ENCODE results near the gene FREM1.

The FREM1 gene

DNA sequence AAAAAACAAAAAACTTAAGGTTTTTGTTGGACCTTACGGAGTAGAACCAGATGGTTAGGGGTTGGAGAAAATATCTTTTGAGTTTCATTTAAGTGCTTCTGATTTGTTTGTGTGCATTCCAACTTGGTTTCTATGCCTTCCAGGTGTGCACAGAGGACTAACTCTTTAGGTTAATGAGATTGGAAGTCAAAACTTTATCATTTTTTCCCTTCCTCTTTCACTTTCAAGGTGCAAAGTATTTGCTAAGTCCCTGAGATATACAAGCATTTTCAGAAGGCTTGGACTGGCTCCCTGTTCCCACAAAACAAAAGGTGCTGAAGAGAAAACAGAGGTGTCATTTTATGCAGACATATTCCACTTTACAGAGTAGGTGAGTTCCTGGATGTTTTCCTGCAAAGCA is 157.4 kb downstream of the FREM1 start:
- DNase-seq, result no peak

DNA sequence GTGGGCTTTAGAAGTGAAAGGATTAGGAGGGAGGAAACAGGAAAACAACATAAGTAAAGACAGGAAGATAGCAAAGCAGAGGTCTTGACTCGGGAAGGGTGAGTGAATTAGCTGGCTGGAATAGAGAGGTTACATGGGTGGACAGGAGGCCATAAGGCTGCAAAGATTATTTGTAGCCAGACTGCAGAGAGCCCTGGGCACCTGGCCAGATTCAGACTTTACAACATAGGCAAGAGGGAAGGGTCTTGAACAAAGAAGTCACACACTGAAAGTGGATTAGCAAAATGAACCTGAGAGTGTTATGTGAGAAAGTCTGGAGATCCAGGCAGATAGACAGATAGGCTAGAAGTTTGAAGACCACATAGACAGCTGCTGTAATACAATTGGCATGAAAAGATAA is 158.0 kb downstream of the FREM1 start:
- no peak for DNase-seq

DNA sequence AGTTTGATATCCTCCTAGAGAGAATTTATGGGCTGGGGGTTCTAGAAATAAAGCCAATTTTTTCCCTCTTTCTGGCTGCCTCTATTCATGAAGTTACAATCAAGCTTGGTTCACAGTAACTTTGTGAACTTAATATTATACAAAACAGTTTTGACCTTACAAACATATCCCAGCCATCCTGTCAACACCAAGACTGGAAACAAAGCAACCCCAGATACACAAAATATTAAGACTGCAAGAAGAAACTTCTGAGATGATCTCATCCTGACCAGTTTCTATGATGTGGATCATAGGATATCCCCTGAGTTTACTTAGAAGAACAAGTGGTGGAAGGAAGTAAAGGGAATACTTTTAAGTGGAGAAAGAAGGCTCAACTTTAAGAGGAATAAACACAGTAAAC is 159.4 kb downstream of the FREM1 start:
- no peak for DNase-seq

DNA sequence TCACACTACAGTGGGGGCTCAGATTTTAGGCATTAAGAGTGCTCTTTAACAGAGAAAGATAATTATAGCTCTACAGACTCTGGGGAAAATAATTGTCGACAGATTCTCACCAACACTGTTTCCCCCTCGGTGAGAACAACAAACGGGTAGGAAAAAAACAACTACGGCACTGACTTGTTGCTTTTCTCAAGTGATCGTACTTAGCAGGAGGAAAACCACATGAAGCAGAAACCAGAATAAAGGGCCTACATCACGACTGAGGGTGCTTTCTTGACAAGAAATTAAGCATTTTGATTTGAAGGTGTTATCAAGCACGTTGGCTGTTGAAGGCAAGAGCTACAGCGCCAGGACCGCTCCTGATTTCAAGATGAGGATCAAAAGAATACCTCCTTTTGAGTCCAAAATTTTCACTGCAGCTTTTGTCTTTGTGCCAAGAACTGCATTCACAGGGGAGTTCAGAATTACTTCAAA is 160.5 kb downstream of the FREM1 start:
- no peak for DNase-seq

DNA sequence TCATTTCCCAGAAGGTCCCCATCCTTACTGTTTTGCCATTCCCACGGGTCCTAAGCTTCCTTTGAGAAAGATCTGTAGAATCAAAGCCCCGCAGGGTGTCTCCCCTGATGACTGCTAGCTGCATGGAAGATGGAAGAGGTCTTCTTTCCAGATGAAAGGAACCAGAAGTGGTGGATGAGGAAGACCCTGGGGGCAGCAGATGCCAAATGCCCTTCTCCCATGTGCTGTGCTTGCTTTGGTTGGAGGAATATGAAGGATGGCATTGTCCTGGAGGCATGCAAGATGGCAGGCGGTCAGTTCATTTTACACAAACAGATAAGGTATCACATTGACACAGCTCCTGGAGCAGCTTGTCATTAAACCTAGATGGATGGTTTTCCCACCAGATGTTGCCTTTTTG is 161.9 kb downstream of the FREM1 start:
- no peak for DNase-seq

DNA sequence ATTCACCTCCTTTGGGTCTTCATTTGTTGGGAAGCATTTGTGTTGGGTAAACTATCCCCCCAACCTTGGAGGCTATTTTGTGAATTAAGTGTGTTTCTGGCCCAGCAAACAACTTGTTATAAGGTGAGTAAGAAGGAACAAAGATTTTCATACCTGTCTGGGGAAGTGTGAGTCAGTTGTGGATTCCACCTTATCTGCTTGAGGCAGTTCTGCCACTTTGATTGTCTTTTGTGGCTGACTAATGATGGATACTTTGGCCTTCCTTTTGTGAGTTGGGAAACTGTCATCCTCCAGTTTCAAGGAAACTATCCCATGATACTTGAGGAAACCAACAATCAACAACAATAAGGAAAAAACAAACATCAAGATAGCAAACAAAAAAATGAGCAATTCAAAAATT is 163.1 kb downstream of the FREM1 start:
- DNase-seq, result no peak

DNA sequence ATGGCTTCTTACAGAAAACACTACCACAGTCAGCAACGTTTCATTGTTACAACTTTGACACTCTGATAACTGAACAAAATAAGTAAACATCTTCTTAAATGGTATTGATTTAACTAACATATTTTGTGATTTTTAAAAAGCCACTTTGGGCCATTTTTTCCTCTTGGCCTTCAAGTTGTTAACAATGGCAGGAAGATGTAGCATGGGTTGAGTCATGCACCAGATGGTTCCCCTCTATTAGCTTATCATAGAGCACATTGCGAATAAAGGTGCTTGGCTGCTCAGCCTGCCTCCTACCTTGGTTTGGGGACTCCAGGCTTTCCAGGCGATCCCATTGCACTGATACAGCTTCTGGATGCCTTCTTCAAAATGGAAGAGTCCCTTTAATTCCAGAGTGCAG is 163.6 kb downstream of the FREM1 start:
- no peak for DNase-seq

DNA sequence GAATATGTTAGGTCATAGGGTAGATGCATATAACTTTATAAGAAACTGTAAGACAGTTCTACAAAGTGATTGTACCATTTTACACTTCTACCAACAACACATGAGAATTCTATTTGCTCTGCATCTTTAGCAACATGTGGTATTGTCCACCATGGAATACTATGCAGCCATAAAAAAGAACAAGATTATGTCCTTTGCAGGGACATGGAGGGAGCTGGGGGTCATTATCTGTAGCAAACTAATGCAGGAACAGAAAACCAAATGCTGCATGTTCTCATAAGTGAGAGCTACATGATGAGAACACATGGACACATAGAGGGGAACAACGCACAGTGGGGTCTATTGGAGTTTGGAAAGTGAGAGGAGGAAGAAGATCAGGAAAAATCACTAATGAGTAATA is 165.5 kb downstream of the FREM1 start:
- no peak for DNase-seq

DNA sequence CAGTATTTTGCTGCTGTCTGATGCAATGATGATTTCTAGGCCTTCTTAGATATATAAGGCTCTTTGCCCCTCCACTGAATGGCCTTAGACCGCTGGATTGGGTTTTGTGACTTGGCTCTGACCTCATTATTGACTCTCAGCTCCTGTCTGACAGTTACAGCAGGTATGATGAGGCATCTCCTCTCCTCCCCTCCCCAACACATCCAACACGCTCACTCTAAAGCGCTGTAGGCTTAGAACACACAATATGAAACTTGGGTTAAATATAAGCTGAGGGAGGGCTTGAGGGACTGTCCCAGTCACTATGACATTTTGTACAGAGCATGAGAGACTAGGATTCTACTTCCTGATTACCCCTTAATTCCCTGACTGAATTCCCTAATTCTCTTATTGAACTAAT is 168.9 kb downstream of the FREM1 start:
- DNase-seq, result no peak

DNA sequence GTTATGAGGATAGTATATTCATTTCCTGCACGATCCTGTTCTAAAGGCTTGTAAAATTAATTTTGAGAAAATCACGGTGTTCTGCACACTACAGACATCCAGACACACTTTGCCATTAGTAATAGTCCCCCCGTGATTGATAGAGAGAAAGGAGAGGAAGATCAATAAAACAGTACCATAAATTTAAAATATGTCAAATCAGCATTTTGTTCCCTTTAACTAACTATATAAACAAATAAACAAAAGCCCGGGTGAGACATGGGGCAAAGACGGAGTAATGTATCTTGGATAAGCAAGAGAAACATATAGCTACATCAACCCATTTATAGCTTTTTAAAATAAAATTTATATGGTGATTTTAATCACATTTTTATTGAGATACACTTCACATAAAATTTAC is 177.1 kb downstream of the FREM1 start:
- no peak for DNase-seq

DNA sequence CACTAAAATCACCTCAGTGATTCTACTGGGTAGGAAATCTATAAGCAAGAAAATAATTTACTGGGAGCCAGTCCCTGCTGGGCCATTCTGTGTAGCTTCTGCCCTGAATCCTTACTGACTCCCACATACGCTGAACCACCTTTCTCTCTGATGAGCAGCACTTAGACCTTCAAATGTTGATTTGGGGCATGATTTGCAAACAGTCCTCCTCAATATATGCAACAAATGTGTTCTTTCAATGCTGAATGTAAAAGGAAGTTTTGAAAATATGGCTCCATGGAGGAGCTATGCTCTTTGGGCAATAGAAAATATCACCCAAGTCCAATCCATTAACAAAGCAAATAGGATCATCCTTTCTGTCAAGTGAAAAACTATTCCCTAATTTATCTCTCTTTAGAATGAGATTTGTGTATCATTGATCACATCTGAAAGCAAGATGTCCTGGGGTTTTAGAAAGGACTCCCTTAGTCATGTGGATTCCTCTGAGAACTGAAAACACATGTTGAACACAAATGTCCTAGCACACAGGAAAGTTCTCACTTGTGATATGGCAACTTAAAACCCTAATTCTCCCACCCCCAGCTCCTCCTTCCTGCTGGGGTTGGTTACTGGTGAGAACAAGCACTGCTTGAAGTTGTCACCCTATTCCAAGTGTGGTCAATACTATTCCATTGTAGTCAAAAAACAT is 178.8 kb downstream of the FREM1 start:
- no peak for DNase-seq

DNA sequence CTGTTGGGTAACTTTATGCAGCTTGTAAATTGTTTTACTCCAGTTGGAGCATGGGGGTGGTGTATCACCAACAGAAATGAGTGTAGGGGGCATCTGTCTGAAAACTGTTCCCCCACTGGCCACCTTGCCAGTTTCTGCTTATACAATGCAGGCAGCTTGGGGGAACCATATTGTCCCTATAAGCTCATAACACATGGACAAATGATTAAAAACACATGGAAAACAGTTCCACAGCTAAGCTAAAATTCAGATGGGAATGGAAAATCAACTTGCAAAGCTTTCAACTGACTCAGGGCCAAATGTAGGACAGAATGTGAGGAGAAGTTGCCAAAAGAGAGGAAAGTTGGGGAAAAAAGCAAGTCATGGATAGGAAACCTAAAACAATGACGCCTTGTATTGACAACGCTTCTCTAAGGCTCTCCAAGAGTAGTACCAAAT is 179.7 kb downstream of the FREM1 start:
- DNase-seq, result no peak

DNA sequence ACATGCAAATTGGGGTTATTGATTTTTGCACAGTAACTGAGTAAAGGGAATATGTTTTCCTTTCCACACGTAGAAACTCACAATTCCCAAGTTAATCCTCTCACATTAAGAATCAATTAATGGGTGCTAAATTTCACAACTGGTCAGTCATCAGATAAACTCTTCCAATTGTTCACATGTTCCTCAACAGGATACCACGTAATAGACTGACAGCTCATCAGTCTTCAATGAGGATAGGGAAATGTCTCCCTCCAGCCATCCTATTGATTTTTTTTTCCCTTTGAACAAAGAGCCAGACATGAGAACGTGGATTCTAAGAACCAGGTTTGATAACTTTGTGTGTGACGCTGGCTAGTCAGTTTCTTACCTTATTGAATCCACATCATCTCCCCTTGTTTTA is 186.9 kb downstream of the FREM1 start:
- no peak for DNase-seq

DNA sequence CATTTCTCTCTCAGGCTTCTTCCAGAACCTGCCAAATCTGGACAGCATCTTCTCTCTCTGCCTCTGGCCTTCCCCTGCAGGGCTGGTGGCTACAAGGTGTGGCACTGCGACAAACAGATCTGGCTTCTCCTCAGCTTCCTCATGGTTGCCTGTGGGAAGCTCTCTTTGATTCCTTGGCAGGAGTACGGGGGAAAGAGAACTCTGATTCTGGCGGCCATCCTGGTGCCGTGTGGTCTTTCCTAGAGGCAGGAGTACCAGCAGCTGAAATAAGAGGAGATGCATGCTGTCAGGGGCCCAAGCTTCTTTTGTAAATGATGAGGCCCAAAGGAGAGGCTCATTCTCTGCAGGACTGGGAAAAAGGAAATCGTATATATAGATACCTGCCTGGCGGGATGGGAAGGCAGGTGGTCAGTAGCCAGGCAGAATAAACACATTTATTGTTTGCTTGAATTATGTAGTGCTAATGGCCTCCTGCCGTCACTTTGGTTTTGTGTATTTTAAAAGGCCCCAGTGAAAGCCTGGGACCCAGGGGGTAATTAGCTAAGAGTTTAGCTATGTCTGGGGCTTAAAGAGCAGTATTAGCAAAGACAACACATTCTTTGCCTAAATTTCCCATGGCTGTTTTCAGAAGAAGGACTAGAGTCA is 187.7 kb downstream of the FREM1 start, which contains the start of gene CER1:
CER1 (minus strand) TSS at position 343 of the 645 bp plus-strand sequence; CDS start at position 282, 61 bp downstream.
- no peak for DNase-seq

DNA sequence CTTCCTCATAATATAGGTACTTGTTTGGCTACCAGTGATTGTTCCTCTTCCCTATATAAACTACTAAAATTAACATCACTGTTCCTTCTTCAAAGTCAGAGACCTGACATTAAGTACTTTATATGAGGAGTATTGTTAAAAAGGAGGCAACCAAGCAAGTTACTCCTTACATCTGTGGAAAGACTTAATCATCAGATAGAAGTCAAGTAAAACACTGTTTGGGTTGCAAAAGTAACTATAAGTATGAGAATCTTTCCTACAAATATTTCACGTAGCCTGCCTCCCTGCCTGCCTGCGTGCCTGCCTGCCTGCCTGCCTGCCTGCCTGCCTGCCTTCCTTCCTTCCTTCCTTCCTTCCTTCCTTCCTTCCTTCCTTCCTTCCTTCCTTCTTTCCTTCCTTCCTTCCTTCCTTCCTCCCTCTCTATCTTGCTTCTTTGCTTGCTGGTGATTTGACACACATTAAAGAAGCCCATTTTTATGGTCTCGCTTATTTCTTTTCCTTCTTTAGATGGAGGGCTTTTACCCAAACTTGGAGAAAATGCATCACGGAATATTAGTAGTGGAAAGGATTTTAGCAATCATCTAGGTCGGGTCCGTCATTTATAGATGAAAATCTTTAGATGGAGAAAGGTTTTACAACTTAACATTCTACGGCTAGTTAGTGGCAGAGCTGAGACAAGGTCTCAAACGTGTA is 190.9 kb downstream of the FREM1 start:
- no peak for DNase-seq

DNA sequence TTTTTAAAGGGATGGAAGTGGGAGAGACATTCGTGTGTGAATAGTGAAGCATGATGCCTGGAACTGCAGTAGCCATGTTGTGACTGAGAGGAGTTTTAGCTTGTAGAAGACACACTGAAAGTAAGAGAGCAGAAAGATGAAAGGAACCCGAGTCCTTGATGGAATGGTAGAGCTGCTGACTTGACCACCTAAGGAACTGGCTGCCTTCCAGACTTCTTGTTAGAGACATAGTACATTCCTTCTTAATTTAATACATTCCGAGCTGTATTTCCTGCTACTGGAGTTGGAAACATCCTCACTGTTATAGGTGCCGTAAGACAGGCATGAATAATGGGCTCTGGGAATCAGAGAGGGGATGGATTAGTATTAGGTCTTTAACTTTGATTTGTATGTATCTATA is 195.1 kb downstream of the FREM1 start:
- no peak for DNase-seq

DNA sequence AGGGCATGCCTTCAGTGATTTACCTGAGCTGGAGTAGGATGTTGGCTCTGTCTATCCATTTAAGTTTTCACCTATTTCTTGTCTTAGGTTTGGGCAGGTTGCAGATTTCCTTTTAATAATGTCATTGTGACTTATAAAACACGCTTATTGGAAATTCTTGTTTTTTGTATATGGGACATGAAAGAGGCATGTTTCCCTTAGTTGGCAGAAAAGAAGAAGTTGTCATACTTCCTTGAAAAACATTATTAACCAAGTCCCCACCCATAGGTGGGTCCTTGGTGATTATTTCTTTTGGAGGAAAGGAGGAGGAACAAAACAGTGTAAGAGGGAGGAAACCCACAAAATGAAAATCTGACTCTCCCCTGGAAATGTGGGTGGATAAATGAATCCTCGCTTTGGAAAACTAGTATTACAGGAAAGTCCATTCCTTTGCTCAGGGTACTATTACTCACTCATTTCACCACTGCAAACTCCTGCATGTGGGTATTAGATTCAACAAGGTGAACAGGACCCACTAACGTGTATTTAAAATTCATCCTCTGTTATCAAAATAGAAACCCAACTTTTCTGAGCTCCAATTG is 197.0 kb downstream of the FREM1 start:
- no peak for DNase-seq

DNA sequence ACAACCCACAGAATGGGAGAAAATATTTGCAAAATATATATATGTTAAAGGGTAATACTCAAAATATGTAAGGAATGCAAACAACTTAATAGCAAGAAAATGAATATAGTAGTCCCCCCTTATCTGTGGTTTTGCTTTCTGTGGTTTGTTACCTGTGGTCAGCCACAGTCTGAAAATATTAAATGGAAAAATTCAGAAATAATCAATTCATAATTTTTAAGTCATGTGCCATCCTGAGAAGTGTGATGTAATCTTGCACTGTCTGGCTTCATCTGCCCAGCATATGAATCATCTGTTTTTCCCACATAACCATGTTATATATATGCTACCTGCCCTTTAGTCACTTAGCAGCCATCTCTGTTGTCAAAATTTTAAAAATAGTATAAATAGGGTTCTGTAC is 199.4 kb downstream of the FREM1 start:
- DNase-seq, result no peak

DNA sequence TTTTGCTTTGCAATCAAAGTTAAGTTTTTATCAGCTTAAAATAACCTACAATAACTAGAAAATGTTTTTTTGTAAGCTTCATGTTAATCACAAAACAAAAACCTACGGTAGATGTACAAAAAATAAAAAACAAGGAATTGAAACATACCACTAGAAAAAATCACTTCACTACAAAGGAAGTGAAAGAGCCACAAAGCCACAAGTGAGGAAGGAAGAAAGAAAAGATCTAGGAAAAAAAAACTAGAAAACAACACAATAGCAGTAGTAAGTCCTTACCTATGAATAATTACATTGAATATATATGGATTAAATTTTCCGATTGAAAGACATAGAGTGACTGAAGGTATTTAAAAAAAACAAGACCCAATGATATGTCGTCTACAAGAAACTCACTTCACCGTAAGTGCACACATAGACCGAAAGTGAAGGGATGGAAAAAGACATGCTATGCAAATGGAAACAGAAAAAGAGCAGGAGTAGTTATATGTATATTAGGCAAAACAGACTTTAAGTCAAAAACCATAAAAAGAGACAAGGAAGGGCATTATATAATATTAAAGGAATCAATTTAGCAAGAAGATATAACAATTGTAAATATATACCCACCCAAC is 203.6 kb downstream of the FREM1 start:
- no peak for DNase-seq

DNA sequence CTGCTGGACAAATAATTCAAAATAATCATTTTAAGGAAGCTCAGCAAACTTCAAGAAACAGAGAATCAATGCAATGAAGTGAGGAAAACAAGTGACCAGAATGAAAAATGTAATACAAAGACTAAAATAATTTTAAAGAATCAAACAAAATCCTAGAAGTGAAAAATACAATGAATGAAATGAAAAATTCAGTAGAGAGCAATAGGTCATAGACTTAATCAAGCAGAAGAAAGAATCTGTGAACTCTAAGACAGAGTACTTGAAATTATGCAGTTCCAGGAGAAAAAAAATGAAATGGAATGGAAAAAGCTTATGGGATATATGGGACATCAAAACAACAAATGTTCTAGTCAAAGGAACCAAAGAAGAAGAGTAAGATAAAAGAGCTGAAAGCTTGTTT is 205.1 kb downstream of the FREM1 start:
- DNase-seq, result no peak

DNA sequence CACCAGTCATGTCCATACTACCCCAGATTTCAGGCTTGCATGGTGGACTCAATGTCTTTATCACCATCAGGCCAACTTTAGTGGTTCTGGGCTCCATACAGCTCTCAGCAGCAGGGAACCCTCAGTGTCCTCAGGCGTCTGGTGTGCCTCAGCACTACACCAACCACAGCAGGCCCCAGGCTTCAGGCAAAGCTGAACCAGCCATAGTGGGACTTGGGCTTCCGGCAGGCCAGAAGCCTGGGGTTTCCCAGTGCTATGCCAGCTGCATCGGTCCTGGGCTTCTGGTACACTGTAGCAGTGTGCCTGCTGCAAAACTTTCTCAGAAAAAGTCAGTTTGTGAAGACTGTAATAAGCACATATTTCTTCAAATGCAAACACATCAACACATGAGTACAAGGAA is 205.9 kb downstream of the FREM1 start:
- no peak for DNase-seq

DNA sequence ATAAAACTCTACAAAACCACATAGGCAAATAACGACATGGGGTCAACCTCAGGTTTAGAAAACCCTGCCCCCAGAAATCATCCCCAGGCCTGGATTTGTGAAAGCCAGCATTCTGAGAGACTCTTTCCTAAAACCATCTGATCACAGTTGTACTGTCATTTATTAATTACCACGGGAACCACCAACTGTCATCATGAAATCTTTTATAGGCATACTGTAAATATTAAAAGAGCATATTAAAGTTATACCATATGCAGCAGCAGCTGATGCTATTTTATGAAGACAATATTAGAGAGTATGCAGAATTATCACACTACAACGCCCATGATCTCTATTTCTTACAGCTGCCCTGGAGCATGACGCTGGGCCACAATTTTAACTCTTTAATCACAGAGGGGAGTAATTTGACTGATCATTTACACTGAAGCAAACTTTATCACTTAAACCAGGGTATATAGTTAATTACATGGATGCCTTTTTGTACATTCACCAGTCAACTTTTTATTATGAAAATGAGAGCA is 208.0 kb downstream of the FREM1 start:
- no peak for DNase-seq

DNA sequence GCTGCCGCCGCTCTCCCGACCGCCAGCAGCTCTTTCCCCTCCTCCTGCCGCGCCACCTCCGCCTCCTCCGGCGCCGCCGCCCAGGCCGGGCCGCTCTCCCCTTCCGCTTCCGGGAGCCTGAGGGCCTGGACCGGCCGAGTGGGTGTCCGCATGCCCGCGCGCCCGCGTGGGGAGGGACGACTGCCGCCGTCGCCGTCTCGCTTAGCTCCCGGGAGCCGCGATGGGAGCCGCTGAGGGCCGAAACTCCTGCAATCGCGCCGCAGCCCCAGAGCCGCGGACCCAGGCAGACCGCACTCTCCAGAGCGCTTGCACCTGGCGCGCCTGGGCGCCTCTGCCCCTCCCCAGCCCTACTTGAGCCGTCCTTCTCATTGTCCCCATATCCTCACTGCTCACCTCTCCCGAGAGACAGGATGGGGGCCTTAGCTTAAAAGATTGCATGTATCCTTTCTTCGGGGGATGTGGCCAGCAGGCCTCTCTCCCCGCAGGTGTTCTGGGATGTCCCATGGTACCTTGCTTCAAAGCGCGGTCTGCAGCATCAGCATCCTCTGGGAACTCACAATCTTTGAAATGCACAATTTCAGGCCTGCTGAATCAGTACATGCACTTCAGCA is 216.9 kb downstream of the FREM1 start, which contains the start of gene ZDHHC21:
ZDHHC21 (minus strand) TSS at position 182 of the 611 bp plus-strand sequence. CDS start 19,092 bp downstream, outside the sequence.
- DNase-seq, result peak; percentile 44
